ENCODE results near the gene MET.

The MET gene

DNA sequence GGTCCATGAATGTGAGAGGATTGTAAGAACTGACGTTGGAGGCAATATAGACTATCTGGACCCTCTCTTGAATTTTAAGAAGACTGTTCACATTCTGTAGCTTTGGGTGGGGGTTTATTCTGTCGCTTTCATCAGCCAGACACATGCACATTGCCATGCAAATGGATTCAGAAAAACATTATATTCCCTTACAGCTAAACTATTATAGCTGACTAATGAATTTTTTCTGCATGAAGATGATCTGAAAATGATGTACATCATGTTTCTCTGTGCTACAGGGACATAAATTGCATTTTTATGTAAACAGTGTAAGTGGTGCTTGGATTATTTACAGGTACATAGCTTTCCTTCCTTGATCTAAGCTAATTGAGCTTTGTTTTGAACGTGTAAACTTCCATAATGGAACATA lies 1.5 kb downstream of the MET start:
- Mint-ChIP-seq H3K27ac (no peak overlapping the region), H3K4me3 (no peak overlapping the region), H3K4me1 (peaks cover 16% of the 10 kb centered on the region), H3K9me3 (no peaks in the 10 kb centered on the region), H3K27me3 (peaks cover 28% of the 10 kb centered on the region), H3K36me3 (no peaks in the 10 kb centered on the region)
- ATAC-seq (ENCODE audit: low read depth) (no peak), DNase-seq (ENCODE audit: low spot score in 2 of 2) (no peak)

DNA sequence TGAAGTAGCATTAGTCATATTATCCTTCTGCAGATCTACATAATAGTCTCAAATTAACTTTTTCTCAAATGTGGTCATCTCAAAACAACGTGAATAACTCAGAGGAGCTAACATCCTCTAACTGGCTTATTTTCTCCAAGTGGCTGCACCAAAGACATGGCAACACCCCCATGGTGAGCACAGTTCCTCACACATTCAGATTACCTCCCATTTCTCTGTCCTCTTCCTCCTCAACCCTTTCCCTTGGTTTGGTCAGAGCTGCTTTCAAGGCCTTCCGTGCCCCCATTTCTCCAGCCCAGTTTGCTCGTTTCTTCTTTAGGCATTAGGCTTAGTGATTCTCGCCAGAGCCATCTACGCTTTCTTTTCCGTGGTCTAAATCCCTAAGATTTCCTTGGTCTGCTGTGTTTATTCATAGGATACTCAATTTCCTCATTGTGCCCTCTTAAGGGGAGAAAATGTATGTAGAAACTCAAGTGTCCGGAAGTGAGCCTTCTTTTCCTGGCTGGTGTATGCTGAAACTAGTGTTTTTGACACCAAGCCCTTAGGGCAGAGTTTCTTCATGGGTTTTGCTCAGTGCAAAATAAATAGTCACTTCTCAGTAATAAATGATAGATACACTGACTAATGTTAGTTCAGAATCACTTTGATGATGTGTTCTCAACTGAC lies 2.6 kb downstream of the MET start:
- H3K4me3 Mint-ChIP-seq, result no peak overlapping the region
- H3K27me3 Mint-ChIP-seq, result peaks cover 26% of the 10 kb centered on the region

DNA sequence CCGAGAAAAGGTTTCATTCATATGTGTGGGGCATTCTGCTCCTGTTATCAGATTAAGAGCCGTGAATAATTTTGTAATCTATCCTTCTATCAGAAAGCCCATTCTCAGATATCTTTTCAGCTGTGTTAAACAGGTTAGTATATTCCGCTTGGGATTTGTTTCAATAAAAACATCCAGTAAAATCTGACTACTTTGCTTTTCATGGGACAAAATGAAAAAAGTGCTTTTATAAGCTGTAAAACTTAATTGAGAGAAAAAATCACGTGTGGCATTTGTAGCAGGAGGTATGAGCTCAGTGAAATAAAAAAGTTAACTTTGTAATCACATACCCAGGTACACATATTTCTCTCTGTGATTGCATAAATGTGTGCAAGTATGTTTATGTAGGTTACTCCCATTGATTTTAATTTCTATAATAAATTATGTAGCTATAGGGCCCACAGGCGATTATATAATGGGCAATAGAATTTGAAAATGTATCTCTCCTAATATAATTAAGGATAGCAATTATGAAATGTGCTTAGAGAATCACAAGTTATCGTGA lies 3.9 kb downstream of the MET start:
- Mint-ChIP-seq H3K36me3 (no peaks in the 10 kb centered on the region), H3K9me3 (no peaks in the 10 kb centered on the region), H3K4me3 (no peak overlapping the region), H3K4me1 (peaks cover 19% of the 10 kb centered on the region), H3K27ac (no peak overlapping the region), H3K27me3 (peaks cover 24% of the 10 kb centered on the region)
- no peak for ATAC-seq (ENCODE audit: low read depth)
- no peak for DNase-seq (ENCODE audit: low spot score in 2 of 2)

More for the DNA sequence above, 2.6 kb downstream of the MET start:
- no peaks in the 10 kb centered on the region for H3K9me3 Mint-ChIP-seq
- DNase-seq (ENCODE audit: low spot score in 2 of 2) (no peak), ATAC-seq (ENCODE audit: low read depth) (no peak)
- no peaks in the 10 kb centered on the region for H3K36me3 Mint-ChIP-seq
- H3K27ac Mint-ChIP-seq, result no peak overlapping the region
- peaks cover 19% of the 10 kb centered on the region for H3K4me1 Mint-ChIP-seq

DNA sequence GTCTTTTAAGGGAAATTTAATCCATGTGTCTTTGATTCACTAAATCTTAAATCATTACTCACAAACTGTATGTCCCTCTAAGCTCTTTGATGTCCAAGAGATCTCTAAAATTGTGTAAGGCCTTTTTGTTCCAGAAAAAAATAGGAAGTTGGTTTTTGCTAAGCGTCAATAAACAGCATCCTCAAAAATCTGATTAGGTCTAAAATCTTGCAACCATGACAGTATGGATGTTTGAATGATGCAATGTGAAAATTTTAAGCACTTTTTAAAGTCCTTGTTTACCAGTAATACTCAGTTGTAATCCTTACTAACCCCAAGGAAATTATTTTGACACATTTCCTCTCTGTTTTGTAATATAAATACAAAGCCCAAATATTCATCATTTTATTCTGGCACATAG lies 6.8 kb downstream of the MET start:
- ATAC-seq (ENCODE audit: low read depth) (no peak), DNase-seq (ENCODE audit: low spot score in 2 of 2) (no peak)
- Mint-ChIP-seq H3K27ac (no peak overlapping the region), H3K9me3 (peaks cover 1% of the 10 kb centered on the region), H3K4me3 (no peak overlapping the region), H3K36me3 (peaks cover 2% of the 10 kb centered on the region), H3K4me1 (peaks cover 12% of the 10 kb centered on the region), H3K27me3 (peaks cover 25% of the 10 kb centered on the region)

DNA sequence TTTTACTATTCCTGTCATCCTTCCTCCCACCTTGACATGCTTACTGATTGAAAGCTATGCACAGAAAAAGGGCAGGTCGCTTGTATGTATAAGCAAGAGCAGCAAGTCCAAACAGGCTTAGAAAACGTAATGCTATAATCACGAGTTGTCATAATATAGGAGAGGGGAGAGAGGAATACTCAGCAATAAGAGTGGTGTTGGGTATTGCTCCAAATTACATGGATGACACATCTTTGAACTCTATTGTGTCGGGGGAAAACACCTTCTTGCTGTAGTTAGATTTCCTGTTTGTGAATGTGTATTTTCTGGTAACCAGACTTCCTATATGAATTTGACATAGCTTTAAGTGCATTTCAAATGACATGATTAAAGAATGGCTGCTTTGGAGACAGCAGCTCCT lies 7.5 kb downstream of the MET start:
- Mint-ChIP-seq H3K36me3 (peaks cover 2% of the 10 kb centered on the region), H3K27me3 (peaks cover 29% of the 10 kb centered on the region), H3K27ac (no peak overlapping the region), H3K4me3 (no peak overlapping the region), H3K4me1 (peaks cover 19% of the 10 kb centered on the region), H3K9me3 (peaks cover 1% of the 10 kb centered on the region)
- DNase-seq (ENCODE audit: low spot score in 2 of 2) (no peak), ATAC-seq (ENCODE audit: low read depth) (peak; percentile 27)

DNA sequence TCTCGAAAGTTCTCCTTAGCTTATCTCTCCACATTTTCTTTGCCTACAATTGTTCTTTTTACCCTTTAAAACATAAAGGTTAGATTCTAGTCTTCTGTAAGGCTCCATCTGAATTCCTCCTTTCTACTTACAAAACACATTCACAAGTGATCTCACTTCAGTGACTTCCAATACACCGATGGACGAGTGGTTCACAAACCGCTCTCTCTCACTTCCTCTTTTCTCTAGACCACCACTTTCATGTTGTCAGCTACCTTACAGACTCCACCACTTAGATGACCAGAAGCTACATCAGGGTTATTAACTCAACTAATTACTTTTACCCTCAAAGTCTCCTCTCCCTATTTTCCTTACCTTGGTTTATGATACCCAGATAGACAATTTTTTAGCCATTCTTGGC lies 11.8 kb downstream of the MET start:
- peak; percentile 99 for ATAC-seq (ENCODE audit: low read depth)
- Mint-ChIP-seq H3K27ac (no peak overlapping the region), H3K27me3 (peaks cover 37% of the 10 kb centered on the region), H3K4me3 (no peak overlapping the region), H3K9me3 (peaks cover 1% of the 10 kb centered on the region), H3K4me1 (peaks cover 17% of the 10 kb centered on the region), H3K36me3 (peaks cover 2% of the 10 kb centered on the region)
- peak in 1 of 2 donors; percentile 44 for DNase-seq (ENCODE audit: low spot score in 2 of 2)

DNA sequence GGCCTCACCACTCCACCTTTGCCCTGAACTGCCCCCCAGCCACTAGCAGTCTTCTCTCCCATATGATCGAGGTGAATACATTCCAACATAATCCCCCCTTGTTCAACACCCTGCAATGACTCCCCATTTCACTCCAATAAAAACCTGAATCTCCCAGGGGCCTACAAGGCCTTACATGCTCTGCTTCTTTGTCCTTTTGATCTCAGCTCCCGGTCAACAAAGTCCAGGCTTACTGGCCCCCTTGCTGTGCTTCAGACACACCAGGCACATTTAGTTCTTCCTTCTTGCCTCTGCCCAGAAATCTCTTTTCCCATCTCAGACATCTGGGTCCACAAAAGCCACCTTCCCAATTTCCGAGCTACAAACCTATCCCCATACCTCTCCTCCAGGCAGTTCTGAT lies 14.0 kb downstream of the MET start:
- Mint-ChIP-seq H3K36me3 (peaks cover 2% of the 10 kb centered on the region), H3K4me1 (peaks cover 14% of the 10 kb centered on the region), H3K9me3 (peaks cover 1% of the 10 kb centered on the region), H3K27ac (no peak overlapping the region), H3K4me3 (no peak overlapping the region), H3K27me3 (peaks cover 36% of the 10 kb centered on the region)
- ATAC-seq (ENCODE audit: low read depth), result no peak
- DNase-seq (ENCODE audit: low spot score in 2 of 2), result no peak

DNA sequence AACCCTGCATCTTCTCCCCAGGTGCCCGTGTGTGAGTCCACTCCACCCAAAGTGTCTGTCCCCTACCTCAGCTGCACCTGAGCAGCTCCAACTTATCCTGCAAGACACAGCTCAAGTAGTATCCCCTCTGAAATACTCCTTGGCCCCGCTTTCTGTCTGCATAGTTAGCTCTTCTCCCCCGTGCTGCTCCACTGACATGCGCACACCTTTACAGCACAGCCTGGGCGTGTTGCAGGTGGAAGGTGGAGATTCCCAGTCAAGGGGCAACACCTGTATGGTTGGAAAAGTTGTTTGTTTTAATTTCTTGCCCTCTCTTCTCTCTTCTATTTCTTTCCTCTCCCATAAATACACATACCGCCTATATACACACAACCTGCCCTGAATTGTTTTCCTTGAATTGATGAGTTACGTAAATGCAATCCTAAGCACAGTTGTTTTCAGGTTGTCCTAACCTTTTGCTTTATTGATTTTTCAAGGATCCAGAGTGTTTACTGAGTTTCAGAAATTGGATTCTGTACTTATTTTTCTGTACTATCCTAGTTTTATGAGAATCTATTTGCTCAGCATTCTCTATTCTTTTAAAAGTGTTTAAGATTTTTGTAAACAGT lies 14.9 kb downstream of the MET start:
- Mint-ChIP-seq H3K27me3 (peaks cover 38% of the 10 kb centered on the region), H3K36me3 (peaks cover 2% of the 10 kb centered on the region), H3K9me3 (peaks cover 1% of the 10 kb centered on the region), H3K4me1 (peaks cover 16% of the 10 kb centered on the region), H3K4me3 (no peak overlapping the region), H3K27ac (no peak overlapping the region)
- ATAC-seq (ENCODE audit: low read depth), result no peak
- no peak for DNase-seq (ENCODE audit: low spot score in 2 of 2)

DNA sequence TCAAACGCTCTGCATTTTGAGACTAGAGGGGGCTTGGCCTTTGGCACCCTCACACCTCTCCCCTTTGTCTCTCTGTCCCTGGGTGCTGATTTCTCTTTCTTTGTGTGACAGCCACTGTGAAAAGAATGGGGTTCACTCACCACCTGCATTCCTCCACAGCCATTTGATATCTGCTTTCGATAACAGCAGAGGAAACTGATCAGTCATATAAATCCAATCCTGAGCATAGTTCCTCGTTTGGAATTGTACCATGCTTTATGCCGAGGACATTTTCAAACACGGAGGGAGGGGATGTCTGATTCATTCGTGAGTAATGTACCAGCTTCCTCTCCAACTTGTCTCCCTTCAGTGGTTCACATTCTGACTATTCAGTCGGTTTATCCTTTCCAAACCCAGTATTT lies 15.8 kb downstream of the MET start:
- Mint-ChIP-seq H3K27ac (no peak overlapping the region), H3K36me3 (peaks cover 2% of the 10 kb centered on the region), H3K4me1 (peaks cover 20% of the 10 kb centered on the region), H3K9me3 (peaks cover 1% of the 10 kb centered on the region), H3K27me3 (peaks cover 35% of the 10 kb centered on the region), H3K4me3 (no peak overlapping the region)
- no peak for DNase-seq (ENCODE audit: low spot score in 2 of 2)
- no peak for ATAC-seq (ENCODE audit: low read depth)

DNA sequence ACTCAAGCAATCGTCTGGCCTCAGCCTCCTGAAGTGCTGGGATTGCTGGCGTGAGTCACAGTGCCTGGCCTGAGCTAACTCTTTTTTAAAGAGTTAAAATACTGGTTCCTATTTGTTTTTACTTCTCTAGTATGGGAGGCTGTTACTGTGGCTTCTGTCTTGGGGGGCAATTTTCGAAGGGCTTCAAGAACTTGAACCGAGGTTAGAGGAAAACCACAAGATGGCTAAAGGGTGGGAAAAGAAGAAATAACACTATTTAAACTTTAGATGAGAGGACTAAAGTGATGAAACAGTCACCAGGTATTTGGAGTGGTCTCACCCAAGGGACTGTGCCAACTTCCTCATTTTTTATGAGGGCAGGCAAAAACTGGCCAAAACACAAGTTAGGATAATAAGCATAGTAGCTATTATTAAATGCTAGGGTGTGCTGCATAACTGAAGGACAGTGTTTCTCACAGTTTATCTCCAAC lies 17.8 kb downstream of the MET start:
- no peak for DNase-seq (ENCODE audit: low spot score in 2 of 2)
- H3K27me3 Mint-ChIP-seq, result peaks cover 20% of the 10 kb centered on the region
- no peak for ATAC-seq (ENCODE audit: low read depth)
- H3K36me3 Mint-ChIP-seq, result no peaks in the 10 kb centered on the region
- H3K9me3 Mint-ChIP-seq, result no peaks in the 10 kb centered on the region
- H3K4me3 Mint-ChIP-seq, result no peak overlapping the region
- no peak overlapping the region for H3K27ac Mint-ChIP-seq
- H3K4me1 Mint-ChIP-seq, result peaks cover 10% of the 10 kb centered on the region

DNA sequence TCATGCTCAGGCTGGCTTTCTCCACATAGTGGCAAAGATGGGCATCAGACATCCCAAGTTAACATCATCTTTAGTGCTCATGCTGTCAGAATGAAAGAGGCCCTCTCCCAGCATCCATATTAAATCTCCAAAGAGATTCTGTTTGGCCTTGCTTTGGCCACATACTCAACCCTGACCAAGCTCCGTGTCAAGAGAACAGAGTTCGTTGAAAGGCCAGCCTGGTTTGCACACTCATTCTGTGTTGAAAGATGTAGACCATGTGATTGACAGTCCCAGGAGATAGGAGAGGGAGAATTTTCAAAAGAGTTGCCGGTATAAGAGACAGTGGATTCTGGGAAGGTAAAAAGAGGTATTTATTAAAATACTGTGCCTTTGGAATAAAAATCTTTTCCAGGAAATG lies 19.7 kb downstream of the MET start:
- Mint-ChIP-seq H3K27me3 (peaks cover 20% of the 10 kb centered on the region), H3K27ac (no peak overlapping the region), H3K4me1 (peaks cover 10% of the 10 kb centered on the region), H3K36me3 (no peaks in the 10 kb centered on the region), H3K4me3 (no peak overlapping the region), H3K9me3 (no peaks in the 10 kb centered on the region)
- DNase-seq (ENCODE audit: low spot score in 2 of 2) (no peak), ATAC-seq (ENCODE audit: low read depth) (no peak)

DNA sequence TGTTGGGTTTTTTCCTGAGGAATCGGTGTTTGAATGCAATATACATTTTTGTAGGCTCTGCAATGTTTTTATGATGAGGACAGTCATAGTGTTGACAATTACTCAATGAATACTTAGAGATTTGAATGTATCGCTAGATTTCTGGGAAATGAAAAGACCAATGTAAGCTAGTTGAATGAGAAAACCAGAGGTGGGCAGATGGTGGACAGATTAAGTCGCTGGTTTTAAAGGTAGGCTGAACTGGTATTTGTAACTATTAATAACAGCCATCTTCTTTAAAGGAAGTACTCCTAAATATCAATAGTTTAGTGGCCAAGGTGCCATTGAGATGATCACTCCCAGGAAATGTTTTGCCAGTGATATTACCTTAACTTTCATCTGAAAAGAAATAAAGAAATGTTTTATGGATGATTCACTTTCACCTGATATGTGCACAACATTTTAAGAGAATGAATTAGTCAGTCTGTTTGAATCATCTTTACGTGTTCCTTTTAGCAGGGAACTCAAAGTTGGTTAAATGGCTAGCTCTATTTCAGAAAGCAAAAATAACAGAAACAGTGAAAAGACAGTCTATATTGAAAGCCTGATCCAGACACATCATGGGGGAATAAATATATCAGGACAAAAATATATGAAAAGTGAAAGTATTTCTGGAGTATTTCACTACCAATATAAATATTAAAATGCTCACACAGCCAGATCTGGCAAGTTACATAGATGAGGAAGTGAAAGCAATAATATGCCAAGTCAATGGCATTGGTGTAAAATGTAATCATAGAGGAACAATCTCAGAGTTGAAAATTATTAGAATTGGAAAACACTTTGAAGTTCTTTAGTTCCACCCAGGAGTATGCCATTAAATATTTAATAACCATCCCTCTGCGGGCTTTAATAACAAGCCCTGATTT lies 20.7 kb downstream of the MET start:
- H3K27ac Mint-ChIP-seq, result no peak overlapping the region
- peaks cover 10% of the 10 kb centered on the region for H3K4me1 Mint-ChIP-seq

DNA sequence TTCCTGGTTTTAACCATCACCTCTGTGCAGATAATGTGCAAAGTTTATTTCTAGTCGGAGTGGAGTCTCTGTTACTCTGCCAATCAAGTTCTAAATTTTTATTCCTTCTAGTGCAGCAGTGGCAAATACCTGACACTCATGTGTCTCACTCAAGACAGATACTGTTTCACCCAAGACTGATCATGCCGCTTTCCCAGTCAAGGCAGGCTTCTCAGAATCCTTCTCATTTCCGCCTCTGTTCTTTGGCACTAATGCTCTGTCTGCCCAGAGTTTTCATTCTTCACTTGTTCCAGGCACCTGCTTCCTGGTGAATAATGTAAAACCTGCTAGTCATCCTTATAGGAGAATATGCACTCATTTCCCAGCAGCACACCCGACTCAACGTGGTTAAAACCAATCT lies 24.7 kb downstream of the MET start:
- no peak overlapping the region for H3K4me3 Mint-ChIP-seq
- no peaks in the 10 kb centered on the region for H3K36me3 Mint-ChIP-seq

More for the DNA sequence above, 20.7 kb downstream of the MET start:
- DNase-seq (ENCODE audit: low spot score in 2 of 2), result peak in 1 of 2 donors; percentile 24
- ATAC-seq (ENCODE audit: low read depth), result peak; percentile 95
- H3K36me3 Mint-ChIP-seq, result no peaks in the 10 kb centered on the region
- H3K27me3 Mint-ChIP-seq, result peaks cover 22% of the 10 kb centered on the region
- H3K4me3 Mint-ChIP-seq, result peak overlapping the region; percentile 74
- no peaks in the 10 kb centered on the region for H3K9me3 Mint-ChIP-seq

DNA sequence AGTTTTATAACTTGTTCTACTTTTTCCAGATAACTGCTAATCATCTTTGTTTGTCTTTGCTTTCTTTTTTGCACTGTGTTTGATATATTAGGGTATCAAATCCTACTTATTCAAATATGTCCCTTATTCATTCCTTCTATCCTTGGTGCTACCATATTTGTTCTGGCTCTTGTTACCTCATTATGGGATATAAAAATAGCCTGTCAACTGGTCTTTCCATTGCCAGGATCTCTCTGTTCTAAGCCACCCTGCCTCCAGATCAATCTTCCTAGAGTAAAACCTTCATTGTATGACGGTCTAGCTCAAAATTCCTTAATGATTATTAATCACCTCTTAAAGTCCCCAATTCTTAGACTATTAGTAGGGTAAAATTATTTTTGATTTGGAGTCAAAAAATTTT lies 25.2 kb downstream of the MET start:
- H3K27me3 Mint-ChIP-seq, result peaks cover 26% of the 10 kb centered on the region
- H3K4me1 Mint-ChIP-seq, result peaks cover 7% of the 10 kb centered on the region
- DNase-seq (ENCODE audit: low spot score in 2 of 2) (no peak), ATAC-seq (ENCODE audit: low read depth) (no peak)
- no peaks in the 10 kb centered on the region for H3K9me3 Mint-ChIP-seq
- no peak overlapping the region for H3K4me3 Mint-ChIP-seq
- H3K27ac Mint-ChIP-seq, result no peak overlapping the region
- no peaks in the 10 kb centered on the region for H3K36me3 Mint-ChIP-seq

More for the DNA sequence above, 24.7 kb downstream of the MET start:
- Mint-ChIP-seq H3K27me3 (peaks cover 24% of the 10 kb centered on the region), H3K9me3 (no peaks in the 10 kb centered on the region), H3K27ac (no peak overlapping the region), H3K4me1 (peaks cover 8% of the 10 kb centered on the region)
- DNase-seq (ENCODE audit: low spot score in 2 of 2), result no peak
- no peak for ATAC-seq (ENCODE audit: low read depth)

Data from memory B cell (primary cell).